Transverse colon (tissue), 4 donors: ENCODE measurements around the gene IRF8. TPM values are rescaled to one million over a fixed set of nuclear protein-coding genes. Genes with fewer than 3 reads are reported as not detected.

Experiments used
- DNase-seq: peaks from one replicate; pipeline ENCODE4 v3.0.0-alpha.2; 2019
- H3K27ac ChIP-seq, 4 donors: fragments of 200-600 bp; sonication (generic); 2 replicates each; pipeline ENCODE4 v1.5.1; 2016 to 2018; ENCODE audit warnings: inconsistent platforms in 4 of 4
- H3K27me3 ChIP-seq: fragments of 200-600 bp; sonication (generic); 2 replicates; pipeline ENCODE4 v1.5.1; 2017; ENCODE audit warnings: inconsistent platforms
- H3K36me3 ChIP-seq, 4 donors: fragments of 200-600 bp; sonication (generic); 2 replicates each; pipeline ENCODE4 v1.5.1; 2017 to 2019; ENCODE audit warnings: inconsistent platforms in 4 of 4
- H3K4me1 ChIP-seq, 4 donors: fragments of 200-600 bp; sonication (generic); 2 replicates each; pipeline ENCODE4 v1.5.1; 2017 to 2020; ENCODE audit warnings: inconsistent platforms in 4 of 4
- H3K4me3 ChIP-seq, 4 donors: fragments of 200-600 bp; sonication (generic); 1 replicate in 1 of 4; 2 replicates in 3 of 4; pipeline versions ENCODE4 v1.5.1 to v1.6.1; 2017 to 2019; ENCODE audit warnings: inconsistent platforms in 4 of 4
- H3K9me3 ChIP-seq, 2 donors: fragments of 200-600 bp; sonication (generic); 2 replicates each; pipeline ENCODE4 v1.5.1; 2017 to 2019; ENCODE audit warnings: inconsistent platforms in 2 of 2
- EP300 ChIP-seq: sonication (generic); formaldehyde crosslinking; IDR thresholded peaks from one replicate; pipeline ENCODE4 v1.6.1; 2017; ENCODE audit warnings: antibody characterized with exemption, low read depth
- POLR2A ChIP-seq: fragments of 450-650 bp; IDR thresholded peaks from one replicate; pipeline ENCODE4 v1.6.1; 2016; ENCODE audit warnings: antibody characterized with exemption, mild to moderate bottlenecking, moderate library complexity
- POLR2AphosphoS5 ChIP-seq, 3 donors: sonication (generic); formaldehyde crosslinking; IDR thresholded peaks; one replicate each; pipeline ENCODE4 v1.6.1; 2016; ENCODE audit warnings: antibody characterized with exemption in 3 of 3
- WGBS, 2 donors: methylation state at CpG; one replicate each; pipeline ENCODE4 v1.1.5; 2018; ENCODE audit warnings: low coverage in 1 of 2; 5-methylcytosine and 5-hydroxymethylcytosine counted together
- in situ Hi-C, 4 donors: fragments of 200-750 bp; cut with MboI; loops; one replicate each; pipeline versions ENCODE4 v1.15.0 to v1.15.1; 2017; ENCODE audit warnings: low sequenced_read_pairs in 3 of 4, low pct_ligation_motif_present in 1 of 4, low pct_unique_long_range_greater_than_20kb in 1 of 4
- intact Hi-C: fragments of 100-400 bp; cut with DNase I; formaldehyde crosslinking; loops from one replicate; pipeline ENCODE4 v1.15.1; 2023; ENCODE audit warnings: low total_unique reads
- total RNA-seq, 4 donors: library from RNA; depleted of rRNA; stranded (reverse); fragments of >200 nt; gene quantifications; one replicate each; pipeline ENCODE4 v1.1.0, GENCODE V29; 2016
- TF ChIP-seq, protein P1 (sequence below), 5 experiments: fragments of 200-600 bp in 3 of 5; fragments of 450-650 bp in 2 of 5; sonication (generic) in 3 of 5; IDR thresholded peaks; 1 replicate in 2 of 5; 2 replicates in 3 of 5; pipeline ENCODE4 v1.5.1; 2016 to 2017; ENCODE audit warnings: antibody characterized with exemption in 5 of 5, inconsistent platforms in 3 of 5, mild to moderate bottlenecking in 2 of 5, moderate library complexity in 1 of 5

IRF8 gene
- total RNA-seq, 4 donors from 2014 or later = 20.7 to 70.7 (median 45.2) TPM

DNA sequence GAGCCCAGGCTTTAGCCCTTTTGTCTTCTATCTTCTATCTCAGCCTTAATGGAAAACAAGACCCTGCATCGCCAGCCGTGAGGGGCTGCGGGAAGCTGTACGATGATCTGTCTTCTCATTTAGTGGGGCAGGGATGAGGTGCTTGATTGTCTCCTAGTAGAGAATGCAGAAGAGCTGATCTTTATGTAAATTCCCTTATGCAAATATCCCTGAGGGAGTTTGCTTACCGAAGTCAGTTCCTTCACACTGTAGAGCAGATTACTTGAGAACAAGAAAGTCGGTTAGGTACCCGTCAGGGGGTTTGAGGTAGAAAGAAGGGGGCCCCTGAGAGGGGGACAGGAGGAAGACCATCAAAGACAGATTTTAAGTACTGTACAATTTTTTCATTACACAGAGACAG lies 66.2 kb downstream of the IRF8 start:
- no peak for DNase-seq
- peaks cover 0 to 25% (median 2%) of the 10 kb centered on the region in 4 donors for H3K4me1 ChIP-seq
- intact Hi-C loops = no loop called here
- H3K27ac ChIP-seq = no peak overlapping the region
- TF ChIP-seq EP300 (no peak), POLR2AphosphoS5 (IDR thresholded peaks at IDR 0.05) (no peak), POLR2A (no peak)
- TF ChIP-seq, protein P1, sequence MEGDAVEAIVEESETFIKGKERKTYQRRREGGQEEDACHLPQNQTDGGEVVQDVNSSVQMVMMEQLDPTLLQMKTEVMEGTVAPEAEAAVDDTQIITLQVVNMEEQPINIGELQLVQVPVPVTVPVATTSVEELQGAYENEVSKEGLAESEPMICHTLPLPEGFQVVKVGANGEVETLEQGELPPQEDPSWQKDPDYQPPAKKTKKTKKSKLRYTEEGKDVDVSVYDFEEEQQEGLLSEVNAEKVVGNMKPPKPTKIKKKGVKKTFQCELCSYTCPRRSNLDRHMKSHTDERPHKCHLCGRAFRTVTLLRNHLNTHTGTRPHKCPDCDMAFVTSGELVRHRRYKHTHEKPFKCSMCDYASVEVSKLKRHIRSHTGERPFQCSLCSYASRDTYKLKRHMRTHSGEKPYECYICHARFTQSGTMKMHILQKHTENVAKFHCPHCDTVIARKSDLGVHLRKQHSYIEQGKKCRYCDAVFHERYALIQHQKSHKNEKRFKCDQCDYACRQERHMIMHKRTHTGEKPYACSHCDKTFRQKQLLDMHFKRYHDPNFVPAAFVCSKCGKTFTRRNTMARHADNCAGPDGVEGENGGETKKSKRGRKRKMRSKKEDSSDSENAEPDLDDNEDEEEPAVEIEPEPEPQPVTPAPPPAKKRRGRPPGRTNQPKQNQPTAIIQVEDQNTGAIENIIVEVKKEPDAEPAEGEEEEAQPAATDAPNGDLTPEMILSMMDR (IDR thresholded peaks at IDR 0.05) = no peak
- H3K27me3 ChIP-seq = no peaks in the 10 kb centered on the region
- no peaks in the 10 kb centered on the region for H3K9me3 ChIP-seq
- WGBS, 2 donors = 79 to 84% methylated on average over 4 to 7 of the region's 7 CpGs
- no peak overlapping the region for H3K4me3 ChIP-seq
- H3K36me3 ChIP-seq = no peaks in the 10 kb centered on the region
- in situ Hi-C loops = no loop called here

DNA sequence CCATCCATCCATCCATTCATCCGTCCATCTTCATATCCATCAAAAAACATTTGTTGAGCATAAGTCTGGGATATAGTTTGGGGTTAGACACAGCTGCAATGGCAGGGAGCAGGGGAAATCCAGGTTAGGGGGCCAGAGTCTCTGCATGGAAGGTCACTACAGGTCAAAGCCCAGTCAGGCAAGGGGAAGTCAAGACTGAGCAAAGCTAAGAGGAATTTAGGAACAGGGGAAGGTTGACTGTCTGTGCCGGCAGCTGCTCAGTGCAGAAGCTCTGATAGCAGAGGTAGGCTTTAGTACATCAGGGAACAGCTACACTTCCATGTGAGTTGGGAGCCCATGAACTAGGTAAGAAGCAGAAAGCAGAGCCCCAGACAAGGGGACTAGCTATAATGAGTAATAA lies 68.1 kb downstream of the IRF8 start:
- Histone ChIP-seq H3K27ac (no peak overlapping the region), H3K36me3 (no peaks in the 10 kb centered on the region), H3K9me3 (no peaks in the 10 kb centered on the region), H3K4me3 (no peak overlapping the region), H3K27me3 (no peaks in the 10 kb centered on the region), H3K4me1 (peaks cover 0 to 30% (median 2%) of the 10 kb centered on the region in 4 donors)
- no peak for TF ChIP-seq POLR2AphosphoS5 (IDR thresholded peaks at IDR 0.05)
- TF ChIP-seq, protein P1 (IDR thresholded peaks at IDR 0.05) = no peak
- no peak for TF ChIP-seq EP300
- no peak for TF ChIP-seq POLR2A
- no peak for DNase-seq
- intact Hi-C loops = no loop called here
- in situ Hi-C loops = no loop called here
- WGBS, 2 donors = 62 to 100% methylated on average over 1 to 2 of the region's 2 CpGs

DNA sequence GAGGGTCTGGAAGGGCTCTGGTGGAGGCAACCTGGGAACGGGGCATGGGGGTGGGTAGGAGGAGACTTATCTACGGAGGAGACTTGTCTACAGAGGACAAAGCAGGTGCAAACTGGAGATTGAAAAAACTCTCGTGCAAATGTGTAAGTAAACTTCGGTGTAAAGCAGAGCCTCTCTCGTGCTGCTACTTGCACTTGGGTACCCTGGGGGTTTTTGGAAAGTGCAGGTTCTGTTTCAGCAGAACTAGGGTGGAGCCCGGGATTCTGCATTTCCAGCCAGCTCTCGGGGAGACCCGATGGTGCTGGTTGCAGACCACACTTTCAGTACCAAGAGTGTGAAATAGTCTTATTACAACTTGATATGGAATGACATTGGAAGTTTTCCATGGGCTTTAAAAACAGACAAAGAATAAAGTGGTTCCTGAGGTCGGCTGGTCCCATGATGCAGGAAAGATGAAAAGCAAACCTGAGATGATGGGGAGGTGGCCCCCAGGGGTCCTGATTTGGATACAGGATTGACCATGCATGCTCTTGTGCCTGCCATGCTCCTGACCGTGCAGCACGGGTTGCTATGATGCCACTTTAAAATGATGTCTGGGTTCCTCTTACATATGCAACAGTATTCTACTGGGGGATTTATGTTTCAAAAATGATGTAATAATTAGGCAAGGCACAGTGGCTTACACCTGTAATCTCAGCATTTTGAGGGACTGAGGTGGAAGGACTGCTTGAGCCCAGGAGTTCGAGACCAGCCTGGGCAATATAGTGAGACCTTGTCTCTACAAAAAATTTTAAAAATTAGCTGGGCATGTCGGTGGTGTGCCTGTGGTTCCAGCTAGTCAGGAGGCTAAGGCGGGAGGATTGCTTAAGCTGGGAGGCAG lies 69.3 kb downstream of the IRF8 start:
- Histone ChIP-seq H3K27ac (no peak overlapping the region), H3K4me1 (peaks cover 0 to 26% (median 2%) of the 10 kb centered on the region in 4 donors), H3K4me3 (no peak overlapping the region), H3K9me3 (no peaks in the 10 kb centered on the region), H3K36me3 (no peaks in the 10 kb centered on the region), H3K27me3 (no peaks in the 10 kb centered on the region)
- DNase-seq = no peak
- intact Hi-C loops = no loop called here
- TF ChIP-seq, protein P1 (IDR thresholded peaks at IDR 0.05) = no peak
- in situ Hi-C loops = no loop called here
- 79 to 85% methylated on average over 10 to 14 of the region's 14 CpGs for WGBS, 2 donors

DNA sequence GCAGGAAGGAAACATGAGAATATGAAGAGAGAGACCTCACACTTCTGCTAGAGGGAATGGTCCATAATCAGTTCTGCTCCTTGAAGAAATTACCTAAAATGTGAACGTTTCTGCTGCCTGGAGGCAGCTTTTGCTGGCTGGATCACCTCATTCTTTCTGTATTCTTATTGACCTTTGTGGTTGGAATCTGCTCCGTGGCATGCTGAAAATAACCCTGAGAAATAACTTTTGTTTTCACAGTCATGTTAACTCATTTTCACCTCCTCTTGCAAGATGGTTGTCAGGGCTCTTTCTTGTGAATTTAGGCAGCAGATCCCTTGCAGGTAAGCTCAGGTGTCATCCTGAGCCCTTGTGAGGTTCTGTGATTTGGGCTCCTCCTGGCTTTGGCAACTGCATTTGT lies 70.2 kb downstream of the IRF8 start:
- H3K9me3 ChIP-seq = no peaks in the 10 kb centered on the region
- peaks cover under 1 to 22% (median 2%) of the 10 kb centered on the region in 4 donors for H3K4me1 ChIP-seq
- H3K4me3 ChIP-seq = no peak overlapping the region
- H3K36me3 ChIP-seq = no peaks in the 10 kb centered on the region
- no peak overlapping the region for H3K27ac ChIP-seq
- intact Hi-C loops (no loop called here), in situ Hi-C loops (no loop called here)
- TF ChIP-seq, protein P1 (IDR thresholded peaks at IDR 0.05) = no peak
- no peak for TF ChIP-seq POLR2A
- TF ChIP-seq POLR2AphosphoS5 (IDR thresholded peaks at IDR 0.05) = no peak
- no peak for TF ChIP-seq EP300
- H3K27me3 ChIP-seq = no peaks in the 10 kb centered on the region
- no peak for DNase-seq
- 0 to 24% methylated on average over 1 to 2 of the region's 2 CpGs for WGBS, 2 donors
